Dendritic cell treated with granulocyte-macrophage colony-stimulating factor and Interleukin-4, amounts not matched to agents 40 ng/mL and 50 ng/mL, for 4 days (primary cell): ENCODE results near the gene ATP6V0D1.
"Not testable (repeated sequence)": the region's sequence is repeated elsewhere in the genome, so short reads cannot be mapped to it uniquely, and the experiment has no call there.

Experiments
- H3K27ac Mint-ChIP-seq: one replicate; pipeline ENCODE4 v1.8.0; 2022; ENCODE audit warnings: mild to moderate bottlenecking, mixed read lengths
- H3K27me3 Mint-ChIP-seq: one replicate; pipeline ENCODE4 v1.8.0; 2022; ENCODE audit warnings: mild to moderate bottlenecking, mixed read lengths
- H3K36me3 Mint-ChIP-seq: one replicate; pipeline ENCODE4 v1.8.0; 2022; ENCODE audit warnings: low read depth, mixed read lengths
- H3K4me1 Mint-ChIP-seq: one replicate; pipeline ENCODE4 v1.8.0; 2022; ENCODE audit warnings: low read depth, mixed read lengths
- H3K4me3 Mint-ChIP-seq: one replicate; pipeline ENCODE4 v1.8.0; 2022; ENCODE audit warnings: mild to moderate bottlenecking, moderate library complexity, mixed read lengths
- H3K9me3 Mint-ChIP-seq: one replicate; pipeline ENCODE4 v1.8.0; 2022; ENCODE audit warnings: mixed read lengths
- intact Hi-C: fragments of 100-400 bp; cut with micrococcal nuclease; formaldehyde crosslinking; loops from one replicate; pipeline ENCODE4 v1.15.0; 2022

ATP6V0D1 gene

GRCh38 chr16:67517155-67517445 is 36.1 kb upstream of the ATP6V0D1 start:
- Mint-ChIP-seq H3K4me3 (no peak overlapping the region), H3K4me1 (peaks cover 63% of the 10 kb centered on the region), H3K36me3 (no peaks in the 10 kb centered on the region), H3K27me3 (peaks cover 3% of the 10 kb centered on the region), H3K9me3 (no peaks in the 10 kb centered on the region), H3K27ac (no peak overlapping the region)
- intact Hi-C loops = loop anchor here (5.0 kb wide), 1 partner anchor 35 kb away; the partner anchor contains the start of genes AGRP and ATP6V0D1

DNA sequence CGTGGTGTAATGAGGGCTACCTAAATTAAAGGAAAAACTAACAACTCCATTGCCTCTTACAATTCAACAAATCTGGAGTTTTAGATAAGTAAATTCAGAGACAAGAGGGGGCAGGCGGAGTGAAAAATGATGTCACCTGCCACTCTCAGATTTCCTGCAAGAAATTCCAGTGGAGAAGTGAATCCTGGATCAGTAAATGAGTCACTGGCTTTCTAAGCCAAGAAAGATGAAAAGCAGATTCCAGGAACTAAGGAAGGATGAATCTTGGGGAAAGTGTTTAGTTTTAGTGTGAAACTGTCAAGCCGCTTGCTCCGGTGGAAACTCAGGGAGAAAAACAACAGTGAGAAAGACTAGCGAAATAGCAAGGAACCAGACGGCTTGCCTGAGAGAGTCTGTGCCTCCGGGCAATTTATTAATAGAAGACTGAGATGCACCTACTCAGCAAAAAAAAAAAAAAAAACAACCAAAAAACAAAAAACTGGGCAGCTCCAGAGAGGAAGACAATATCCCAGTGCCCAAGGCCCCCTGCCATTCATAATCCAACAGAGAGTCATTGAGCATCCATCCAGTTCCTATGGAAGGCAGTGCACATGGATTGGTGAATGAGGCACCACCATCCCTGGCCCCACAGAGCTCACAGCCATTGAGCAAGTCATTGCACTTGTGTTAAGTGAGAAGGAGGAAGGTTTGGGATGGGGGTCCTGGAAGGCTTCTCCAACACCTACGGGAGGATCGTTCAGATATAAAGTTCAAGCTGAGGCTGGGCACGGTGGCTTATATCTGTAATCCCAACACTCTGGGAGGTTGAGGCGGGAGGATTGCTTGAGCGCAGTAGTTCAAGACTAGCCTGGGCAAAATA is 35.6 kb upstream of the ATP6V0D1 start:
- Mint-ChIP-seq H3K9me3 (no peaks in the 10 kb centered on the region), H3K27me3 (peaks cover 3% of the 10 kb centered on the region), H3K4me1 (peaks cover 62% of the 10 kb centered on the region), H3K27ac (peak overlapping the region; percentile 22), H3K36me3 (no peaks in the 10 kb centered on the region), H3K4me3 (no peak overlapping the region)
- intact Hi-C loops = loop anchor here (5.0 kb wide), 1 partner anchor 34 kb away; the partner anchor contains the start of genes AGRP and ATP6V0D1

GRCh38 chr16:67514382-67514828 is 33.4 kb upstream of the ATP6V0D1 start:
- intact Hi-C loops = loop anchor here (1.0 kb wide), 1 partner anchor 20 kb away; no protein-coding TSS in a partner anchor
- no peaks in the 10 kb centered on the region for H3K36me3 Mint-ChIP-seq
- peaks cover 44% of the 10 kb centered on the region for H3K4me1 Mint-ChIP-seq
- H3K27me3 Mint-ChIP-seq = peaks cover 2% of the 10 kb centered on the region
- no peaks in the 10 kb centered on the region for H3K9me3 Mint-ChIP-seq
- H3K27ac Mint-ChIP-seq = no peak overlapping the region
- H3K4me3 Mint-ChIP-seq = no peak overlapping the region

GRCh38 chr16:67513892-67514291 is 32.9 kb upstream of the ATP6V0D1 start:
- H3K4me1 Mint-ChIP-seq = peaks cover 39% of the 10 kb centered on the region
- not testable (repeated sequence) for H3K27me3 Mint-ChIP-seq, H3K36me3 Mint-ChIP-seq, H3K27ac Mint-ChIP-seq, H3K4me3 Mint-ChIP-seq, H3K9me3 Mint-ChIP-seq
- intact Hi-C loops = loop anchor here (1.0 kb wide), 1 partner anchor 20 kb away; no protein-coding TSS in a partner anchor

- intact Hi-C loops = no loop called here
- Mint-ChIP-seq H3K4me1 (peaks cover 38% of the 10 kb centered on the region), H3K27ac (no peak overlapping the region), H3K36me3 (no peaks in the 10 kb centered on the region), H3K9me3 (no peaks in the 10 kb centered on the region), H3K4me3 (no peak overlapping the region), H3K27me3 (no peaks in the 10 kb centered on the region)
Measured at GRCh38 chr16:67509016-67509415, 28.1 kb upstream of the ATP6V0D1 start.

DNA sequence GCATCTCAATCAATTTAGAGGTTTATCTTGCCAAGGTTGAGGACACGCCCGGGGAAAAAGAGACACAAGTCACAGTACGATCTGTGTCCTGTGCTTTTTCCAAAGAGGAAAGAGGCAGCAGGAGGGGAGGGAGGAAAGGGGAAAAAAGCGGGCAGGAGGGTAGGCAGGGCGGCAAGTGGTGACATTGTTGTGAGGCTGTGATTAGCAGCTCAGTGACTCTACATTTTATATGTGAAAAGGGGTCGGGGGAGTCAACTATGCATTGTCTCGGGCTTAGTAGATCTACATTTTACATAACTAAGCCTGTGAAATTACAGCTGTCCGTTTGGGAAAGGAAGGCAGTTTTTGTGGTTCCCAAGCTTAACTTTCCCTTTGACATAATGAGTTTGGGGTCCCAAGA is 25.5 kb upstream of the ATP6V0D1 start:
- Mint-ChIP-seq H3K27ac (peak overlapping the region; percentile 90), H3K4me3 (peak overlapping the region; percentile 23), H3K9me3 (no peaks in the 10 kb centered on the region), H3K4me1 (peaks cover 48% of the 10 kb centered on the region), H3K27me3 (no peaks in the 10 kb centered on the region), H3K36me3 (no peaks in the 10 kb centered on the region)
- intact Hi-C loops = no loop called here

DNA sequence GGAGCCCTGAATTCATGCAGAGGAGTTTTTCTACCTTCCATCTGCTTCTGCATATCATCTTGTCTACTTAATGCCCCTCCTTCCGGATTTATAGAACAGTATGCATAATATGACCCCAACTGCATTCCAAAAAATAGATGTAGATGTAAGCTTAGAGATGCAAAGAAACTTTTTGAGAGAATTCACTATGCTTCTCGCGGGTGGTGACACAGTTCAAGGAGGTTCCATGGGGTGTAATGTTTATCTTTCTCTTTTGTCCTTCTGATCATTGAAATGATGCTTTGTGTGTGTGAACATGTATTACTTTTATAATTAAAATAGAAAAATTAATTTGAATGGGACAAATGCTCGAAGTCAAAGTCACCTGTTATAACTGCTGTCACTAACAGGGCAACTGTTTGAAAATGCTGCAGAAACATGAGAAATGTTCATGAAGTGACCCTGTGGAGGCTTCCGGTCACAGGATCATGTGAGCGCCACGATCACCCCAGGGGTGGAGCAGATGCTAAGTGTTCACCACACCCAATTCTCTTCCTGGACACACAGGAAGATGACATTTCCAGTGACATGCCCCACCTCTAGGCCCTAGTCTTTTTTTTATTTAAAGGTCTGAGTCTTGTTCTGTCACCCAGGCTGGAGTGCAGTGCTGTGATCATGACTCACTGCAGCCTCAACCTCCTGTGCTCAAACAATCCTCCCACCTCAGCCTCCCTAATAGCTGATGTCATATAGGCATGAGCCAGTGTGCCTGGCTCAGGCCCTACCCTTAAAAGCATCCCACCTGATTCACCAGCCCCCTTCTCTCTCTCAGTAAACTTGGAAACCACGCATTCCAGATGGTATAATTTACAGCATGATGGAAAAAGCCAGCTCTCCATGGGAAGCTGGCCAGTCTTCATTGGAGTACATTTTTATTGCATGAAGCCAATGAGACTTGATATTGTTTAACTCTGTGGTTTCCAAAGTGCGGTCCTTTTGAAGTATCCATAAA is 23.4 kb upstream of the ATP6V0D1 start:
- Mint-ChIP-seq H3K27ac (peak overlapping the region; percentile 80), H3K4me1 (peaks cover 51% of the 10 kb centered on the region), H3K9me3 (no peaks in the 10 kb centered on the region), H3K27me3 (no peaks in the 10 kb centered on the region), H3K4me3 (no peak overlapping the region), H3K36me3 (peaks cover 3% of the 10 kb centered on the region)
- intact Hi-C loops = no loop called here

GRCh38 chr16:67499106-67499505 is 18.1 kb upstream of the ATP6V0D1 start:
- Mint-ChIP-seq H3K9me3 (no peaks in the 10 kb centered on the region), H3K27me3 (no peaks in the 10 kb centered on the region), H3K36me3 (peaks cover 19% of the 10 kb centered on the region), H3K4me3 (no peak overlapping the region), H3K27ac (peak overlapping the region; percentile 38), H3K4me1 (peaks cover 21% of the 10 kb centered on the region)
- intact Hi-C loops = no loop called here

GRCh38 chr16:67490335-67491096 is 9.6 kb upstream of the ATP6V0D1 start:
- Mint-ChIP-seq H3K9me3 (no peaks in the 10 kb centered on the region), H3K27me3 (no peaks in the 10 kb centered on the region), H3K27ac (peak overlapping the region; percentile 88), H3K4me1 (peaks cover 71% of the 10 kb centered on the region), H3K4me3 (peak overlapping the region; percentile 39), H3K36me3 (peaks cover 2% of the 10 kb centered on the region)
- intact Hi-C loops = loop anchor here (1.0 kb wide), 1 partner anchor 9 kb away; the partner anchor contains the start of gene ATP6V0D1

GRCh38 chr16:67489401-67490083 is 8.6 kb upstream of the ATP6V0D1 start:
- H3K9me3 Mint-ChIP-seq = no peaks in the 10 kb centered on the region
- intact Hi-C loops = loop anchor here (1.0 kb wide), 1 partner anchor 8 kb away; the partner anchor contains the start of gene ATP6V0D1
- H3K27me3 Mint-ChIP-seq = no peaks in the 10 kb centered on the region
- H3K27ac Mint-ChIP-seq = peak overlapping the region; percentile 88
- H3K4me1 Mint-ChIP-seq = peaks cover 78% of the 10 kb centered on the region
- H3K36me3 Mint-ChIP-seq = peaks cover 9% of the 10 kb centered on the region
- no peak overlapping the region for H3K4me3 Mint-ChIP-seq

GRCh38 chr16:67487561-67487960 is 6.6 kb upstream of the ATP6V0D1 start:
- intact Hi-C loops, H3K4me3 Mint-ChIP-seq, H3K9me3 Mint-ChIP-seq, H3K27me3 Mint-ChIP-seq: not testable (repeated sequence)
- peaks cover 88% of the 10 kb centered on the region for H3K4me1 Mint-ChIP-seq
- H3K36me3 Mint-ChIP-seq = peaks cover 16% of the 10 kb centered on the region
- H3K27ac Mint-ChIP-seq = peak overlapping the region; percentile 88

DNA sequence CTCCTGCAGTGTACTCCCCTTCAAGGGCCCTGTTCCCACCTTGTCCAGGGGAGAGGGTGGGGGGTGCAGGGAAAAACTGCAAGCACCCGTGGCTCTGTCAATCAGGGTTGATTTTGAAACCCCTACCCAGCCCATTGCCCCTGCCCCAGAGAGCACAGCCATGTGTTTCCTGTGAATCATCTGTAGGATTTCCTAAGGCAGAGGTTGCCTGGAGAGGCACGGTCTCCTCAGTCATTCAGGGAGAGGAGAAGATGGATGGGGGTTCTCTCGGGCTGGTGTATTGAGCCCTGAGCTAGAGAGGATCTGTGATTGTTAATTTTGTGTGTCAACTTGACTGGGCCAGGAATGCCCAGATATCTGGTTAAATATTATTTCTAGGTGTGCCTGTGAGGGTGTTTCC is 5.8 kb upstream of the ATP6V0D1 start:
- H3K27ac Mint-ChIP-seq = peak overlapping the region; percentile 42
- no peaks in the 10 kb centered on the region for H3K9me3 Mint-ChIP-seq
- no peaks in the 10 kb centered on the region for H3K27me3 Mint-ChIP-seq
- H3K4me3 Mint-ChIP-seq = no peak overlapping the region
- H3K36me3 Mint-ChIP-seq = peaks cover 16% of the 10 kb centered on the region
- H3K4me1 Mint-ChIP-seq = peaks cover 92% of the 10 kb centered on the region
- intact Hi-C loops = no loop called here
